Gastrocnemius medialis (tissue), 4 donors: ENCODE results near the gene RERE. TPM values are rescaled to one million over a fixed set of nuclear protein-coding genes. Genes with fewer than 3 reads are reported as not detected.

Experiments
- ATAC-seq, 2 donors: fragments of 150-250 bp; one replicate each; pipeline ENCODE4 v1.9.1; 2016
- DNase-seq, 2 donors: peaks; one replicate each; pipeline ENCODE4 v3.0.0-alpha.2; 2019
- H3K27ac ChIP-seq, 4 donors: fragments of 200-600 bp; sonication (generic); 1 replicate in 1 of 4; 2 replicates in 3 of 4; pipeline ENCODE4 v1.5.1; 2016 to 2018; ENCODE audit warnings: mild to moderate bottlenecking in 2 of 4, moderate library complexity in 1 of 4
- H3K27me3 ChIP-seq, 3 donors: fragments of 200-600 bp; sonication (generic) in 2 of 3; 1 replicate in 1 of 3; 2 replicates in 2 of 3; pipeline versions ENCODE4 v1.5.1 to v1.6.0; 2016 to 2019; ENCODE audit warnings: mild to moderate bottlenecking in 1 of 3, moderate library complexity in 1 of 3
- H3K36me3 ChIP-seq, 2 donors: fragments of 200-600 bp; sonication (generic) in 1 of 2; one replicate each; pipeline ENCODE4 v1.5.1; 2017 to 2018
- H3K4me1 ChIP-seq, 2 donors: fragments of 200-600 bp; sonication (generic) in 1 of 2; one replicate each; pipeline ENCODE4 v1.5.1; 2016 to 2017; ENCODE audit warnings: mild to moderate bottlenecking in 2 of 2
- H3K4me3 ChIP-seq, 4 donors: fragments of 200-600 bp; sonication (generic) in 3 of 4; 1 replicate in 1 of 4; 2 replicates in 3 of 4; pipeline ENCODE4 v1.5.1; 2016 to 2019; ENCODE audit warnings: mild to moderate bottlenecking in 2 of 4
- H3K9me3 ChIP-seq, 3 donors: fragments of 200-600 bp; sonication (generic) in 2 of 3; 1 replicate in 1 of 3; 2 replicates in 2 of 3; pipeline ENCODE4 v1.5.1; 2016 to 2019
- CTCF ChIP-seq, 5 experiments: fragments of 450-650 bp in 3 of 5; fragments of 200-600 bp in 2 of 5; sonication (generic) in 2 of 5; IDR thresholded peaks in 4 of 5; conservative IDR thresholded peaks in 1 of 5; 1 replicate in 4 of 5; 2 replicates in 1 of 5; pipeline ENCODE4 v1.5.1; 2016 to 2019; ENCODE audit warnings: antibody characterized with exemption in 5 of 5, mild to moderate bottlenecking in 3 of 5, moderate library complexity in 3 of 5
- POLR2A ChIP-seq, 2 donors: fragments of 450-650 bp; IDR thresholded peaks; one replicate each; pipeline ENCODE4 v1.6.1; 2017; ENCODE audit warnings: antibody characterized with exemption in 2 of 2, mild to moderate bottlenecking in 2 of 2, moderate library complexity in 2 of 2
- in situ Hi-C, 4 donors: fragments of 200-750 bp; cut with MboI; loops; one replicate each; pipeline versions ENCODE4 v1.15.0 to v1.8.0; 2017; ENCODE audit warnings: low sequenced_read_pairs in 4 of 4
- intact Hi-C: fragments of 100-400 bp; cut with DNase I; formaldehyde crosslinking; loops from one replicate; pipeline ENCODE4 v1.15.1; 2023; ENCODE audit warnings: low total_unique reads
- total RNA-seq, 4 donors: library from RNA; depleted of rRNA; stranded (reverse); fragments of >200 nt; gene quantifications; one replicate each; pipeline versions ENCODE4 v1.1.0 to v1.2.3, GENCODE V29; 2016

RERE gene
- total RNA-seq, 4 donors from 2014 or later = 60.8 to 106 (median 102) TPM

- ATAC-seq (no peak), DNase-seq (no peak)
- in situ Hi-C loops = loop anchor here in 1 of 4 donors (25.0 kb wide), 1 partner anchor 90 kb away; no protein-coding TSS in a partner anchor
- TF ChIP-seq CTCF (IDR thresholded peaks at IDR 0.05 in 4 of 5, conservative IDR thresholded peaks at IDR 0.05 in 1 of 5) (no peak), POLR2A (IDR thresholded peaks at IDR 0.05) (no peak)
- no peaks in the 10 kb centered on the region for H3K27me3 ChIP-seq
- peak overlapping the region; percentile 49 to 70 (median 54) for H3K27ac ChIP-seq
- H3K36me3 ChIP-seq = no peaks in the 10 kb centered on the region
- intact Hi-C loops = no loop called here
- H3K4me3 ChIP-seq = no peak overlapping the region
- no peaks in the 10 kb centered on the region for H3K9me3 ChIP-seq
- peaks cover 23 to 36% of the 10 kb centered on the region in 2 donors for H3K4me1 ChIP-seq
Measured at GRCh38 chr1:8652467-8653046, 164.9 kb downstream of the RERE start.

- H3K4me1 ChIP-seq = peaks cover 29 to 39% of the 10 kb centered on the region in 2 donors
- in situ Hi-C loops = loop anchor here in 1 of 4 donors (25.0 kb wide), 1 partner anchor 90 kb away; no protein-coding TSS in a partner anchor
- DNase-seq = no peak
- H3K9me3 ChIP-seq = no peaks in the 10 kb centered on the region
- no peak for ATAC-seq
- intact Hi-C loops = no loop called here
- no peaks in the 10 kb centered on the region for H3K36me3 ChIP-seq
- TF ChIP-seq POLR2A (IDR thresholded peaks at IDR 0.05) = no peak
- no peak for TF ChIP-seq CTCF (IDR thresholded peaks at IDR 0.05 in 4 of 5, conservative IDR thresholded peaks at IDR 0.05 in 1 of 5)
- no peaks in the 10 kb centered on the region for H3K27me3 ChIP-seq
- peak overlapping the region; percentile 49 to 70 (median 54) for H3K27ac ChIP-seq
- no peak overlapping the region for H3K4me3 ChIP-seq
Measured at GRCh38 chr1:8651962-8652361, 165.5 kb downstream of the RERE start.

- Histone ChIP-seq H3K27me3 (no peaks in the 10 kb centered on the region), H3K36me3 (no peaks in the 10 kb centered on the region), H3K4me3 (no peak overlapping the region), H3K27ac (peak overlapping the region; percentile 49 to 70 (median 54)), H3K4me1 (peaks cover 33 to 42% of the 10 kb centered on the region in 2 donors), H3K9me3 (no peaks in the 10 kb centered on the region)
- no peak for DNase-seq
- in situ Hi-C loops = loop anchor here in 1 of 4 donors (25.0 kb wide), 1 partner anchor 89 kb away; no protein-coding TSS in a partner anchor
- no peak for ATAC-seq
- TF ChIP-seq POLR2A (IDR thresholded peaks at IDR 0.05) = no peak
- no peak for TF ChIP-seq CTCF (IDR thresholded peaks at IDR 0.05 in 4 of 5, conservative IDR thresholded peaks at IDR 0.05 in 1 of 5)
- intact Hi-C loops = no loop called here
Measured at GRCh38 chr1:8651236-8651890, 166.1 kb downstream of the RERE start.

GRCh38 chr1:8649875-8650274 is 167.6 kb downstream of the RERE start:
- Histone ChIP-seq H3K36me3 (no peaks in the 10 kb centered on the region), H3K9me3 (no peaks in the 10 kb centered on the region), H3K27ac (peak overlapping the region in 3 of 4 donors; percentile 24 to 56 (median 46)), H3K4me3 (no peak overlapping the region), H3K27me3 (no peaks in the 10 kb centered on the region), H3K4me1 (peaks cover 34 to 43% of the 10 kb centered on the region in 2 donors)
- in situ Hi-C loops = loop anchor here in 2 of 4 donors (10.0 to 25.0 kb wide), 2 partner anchors 45 to 88 kb away; no protein-coding TSS in a partner anchor
- intact Hi-C loops = no loop called here
- TF ChIP-seq POLR2A (IDR thresholded peaks at IDR 0.05) = no peak
- TF ChIP-seq CTCF (IDR thresholded peaks at IDR 0.05 in 4 of 5, conservative IDR thresholded peaks at IDR 0.05 in 1 of 5) = no peak
- DNase-seq (no peak), ATAC-seq (no peak)
